T-helper 1 cell treated with Interleukin-12 subunit alpha and Interleukin-12 subunit beta and Interleukin-4 antibody, amounts not matched to agents 30 μg/mL and 1 μg/mL, for 36 hours (primary cell): ENCODE results near the gene GRID2.

Experiments
- H3K27ac Mint-ChIP-seq: one replicate; pipeline ENCODE4 v1.8.0; 2021; ENCODE audit warnings: mild to moderate bottlenecking, mixed read lengths
- H3K27me3 Mint-ChIP-seq: one replicate; pipeline ENCODE4 v1.8.0; 2021; ENCODE audit warnings: low read depth, mixed read lengths
- H3K36me3 Mint-ChIP-seq: one replicate; pipeline ENCODE4 v1.8.0; 2021; ENCODE audit warnings: low read depth, mixed read lengths
- H3K4me1 Mint-ChIP-seq: one replicate; pipeline ENCODE4 v1.8.0; 2021; ENCODE audit warnings: low read depth, mixed read lengths
- H3K4me3 Mint-ChIP-seq: one replicate; pipeline ENCODE4 v1.8.0; 2021; ENCODE audit warnings: mild to moderate bottlenecking, moderate library complexity, mixed read lengths
- H3K9me3 Mint-ChIP-seq: one replicate; pipeline ENCODE4 v1.8.0; 2021; ENCODE audit warnings: mixed read lengths

GRID2 gene

GRCh38 chr4:93772858-93773257 is 1469.1 kb downstream of the GRID2 start:
- Mint-ChIP-seq H3K4me3 (no peak overlapping the region), H3K4me1 (no peaks in the 10 kb centered on the region), H3K9me3 (no peaks in the 10 kb centered on the region), H3K27me3 (no peaks in the 10 kb centered on the region), H3K36me3 (no peaks in the 10 kb centered on the region), H3K27ac (no peak overlapping the region)

- H3K27me3 Mint-ChIP-seq, result no peaks in the 10 kb centered on the region
- H3K27ac Mint-ChIP-seq, result no peak overlapping the region
- H3K9me3 Mint-ChIP-seq, result no peaks in the 10 kb centered on the region
- H3K4me3 Mint-ChIP-seq, result no peak overlapping the region
- H3K4me1 Mint-ChIP-seq, result no peaks in the 10 kb centered on the region
- no peaks in the 10 kb centered on the region for H3K36me3 Mint-ChIP-seq
Observed at GRCh38 chr4:93775551-93775950, 1471.8 kb downstream of the GRID2 start.

- H3K4me1 Mint-ChIP-seq, result no peaks in the 10 kb centered on the region
- H3K27me3 Mint-ChIP-seq, result no peaks in the 10 kb centered on the region
- H3K9me3 Mint-ChIP-seq, result no peaks in the 10 kb centered on the region
- no peak overlapping the region for H3K4me3 Mint-ChIP-seq
- no peaks in the 10 kb centered on the region for H3K36me3 Mint-ChIP-seq
- H3K27ac Mint-ChIP-seq, result no peak overlapping the region
Observed at GRCh38 chr4:93776386-93777080, 1472.8 kb downstream of the GRID2 start.

GRCh38 chr4:93777081-93777460 is 1473.3 kb downstream of the GRID2 start:
- Mint-ChIP-seq H3K27ac (no peak overlapping the region), H3K9me3 (no peaks in the 10 kb centered on the region), H3K4me3 (no peak overlapping the region), H3K4me1 (no peaks in the 10 kb centered on the region), H3K36me3 (no peaks in the 10 kb centered on the region), H3K27me3 (no peaks in the 10 kb centered on the region)

GRCh38 chr4:93779228-93779627 is 1475.5 kb downstream of the GRID2 start:
- Mint-ChIP-seq H3K27me3 (no peaks in the 10 kb centered on the region), H3K9me3 (no peaks in the 10 kb centered on the region), H3K4me1 (no peaks in the 10 kb centered on the region), H3K36me3 (no peaks in the 10 kb centered on the region), H3K27ac (no peak overlapping the region), H3K4me3 (no peak overlapping the region)

- Mint-ChIP-seq H3K36me3 (no peaks in the 10 kb centered on the region), H3K4me1 (no peaks in the 10 kb centered on the region), H3K27me3 (no peaks in the 10 kb centered on the region), H3K4me3 (no peak overlapping the region), H3K27ac (no peak overlapping the region), H3K9me3 (no peaks in the 10 kb centered on the region)
Observed at GRCh38 chr4:93780080-93780479, 1476.3 kb downstream of the GRID2 start.

GRCh38 chr4:93781198-93781597 is 1477.4 kb downstream of the GRID2 start:
- Mint-ChIP-seq H3K4me3 (no peak overlapping the region), H3K27me3 (no peaks in the 10 kb centered on the region), H3K4me1 (no peaks in the 10 kb centered on the region), H3K9me3 (no peaks in the 10 kb centered on the region), H3K27ac (no peak overlapping the region), H3K36me3 (no peaks in the 10 kb centered on the region)

- no peaks in the 10 kb centered on the region for H3K27me3 Mint-ChIP-seq
- no peaks in the 10 kb centered on the region for H3K9me3 Mint-ChIP-seq
- no peaks in the 10 kb centered on the region for H3K36me3 Mint-ChIP-seq
- H3K27ac Mint-ChIP-seq, result no peak overlapping the region
- H3K4me1 Mint-ChIP-seq, result no peaks in the 10 kb centered on the region
- H3K4me3 Mint-ChIP-seq, result no peak overlapping the region
Observed at GRCh38 chr4:93786149-93786548, 1482.4 kb downstream of the GRID2 start.

GRCh38 chr4:93788712-93789111 is 1484.9 kb downstream of the GRID2 start:
- Mint-ChIP-seq H3K36me3 (no peaks in the 10 kb centered on the region), H3K4me1 (no peaks in the 10 kb centered on the region), H3K27ac (no peak overlapping the region), H3K4me3 (no peak overlapping the region), H3K27me3 (no peaks in the 10 kb centered on the region), H3K9me3 (no peaks in the 10 kb centered on the region)

- no peaks in the 10 kb centered on the region for H3K27me3 Mint-ChIP-seq
- no peaks in the 10 kb centered on the region for H3K9me3 Mint-ChIP-seq
- H3K4me3 Mint-ChIP-seq, result no peak overlapping the region
- no peak overlapping the region for H3K27ac Mint-ChIP-seq
- H3K4me1 Mint-ChIP-seq, result no peaks in the 10 kb centered on the region
- H3K36me3 Mint-ChIP-seq, result no peaks in the 10 kb centered on the region
Observed at GRCh38 chr4:93791570-93792195, 1487.9 kb downstream of the GRID2 start.

- H3K27me3 Mint-ChIP-seq, result no peaks in the 10 kb centered on the region
- no peaks in the 10 kb centered on the region for H3K9me3 Mint-ChIP-seq
- no peaks in the 10 kb centered on the region for H3K36me3 Mint-ChIP-seq
- H3K27ac Mint-ChIP-seq, result no peak overlapping the region
- no peaks in the 10 kb centered on the region for H3K4me1 Mint-ChIP-seq
- no peak overlapping the region for H3K4me3 Mint-ChIP-seq
Observed at GRCh38 chr4:93802045-93802444, 1498.3 kb downstream of the GRID2 start.

- Mint-ChIP-seq H3K27ac (no peak overlapping the region), H3K27me3 (no peaks in the 10 kb centered on the region), H3K4me1 (no peaks in the 10 kb centered on the region), H3K9me3 (no peaks in the 10 kb centered on the region), H3K4me3 (no peak overlapping the region), H3K36me3 (no peaks in the 10 kb centered on the region)
Observed at GRCh38 chr4:93809773-93810172, 1506.0 kb downstream of the GRID2 start.

GRCh38 chr4:93810340-93810992 is 1506.7 kb downstream of the GRID2 start:
- Mint-ChIP-seq H3K4me3 (no peak overlapping the region), H3K36me3 (no peaks in the 10 kb centered on the region), H3K4me1 (no peaks in the 10 kb centered on the region), H3K27ac (no peak overlapping the region), H3K27me3 (no peaks in the 10 kb centered on the region), H3K9me3 (no peaks in the 10 kb centered on the region)

GRCh38 chr4:93813092-93813491 is 1509.3 kb downstream of the GRID2 start:
- Mint-ChIP-seq H3K9me3 (no peaks in the 10 kb centered on the region), H3K36me3 (no peaks in the 10 kb centered on the region), H3K27me3 (no peaks in the 10 kb centered on the region), H3K27ac (no peak overlapping the region), H3K4me3 (no peak overlapping the region), H3K4me1 (no peaks in the 10 kb centered on the region)

GRCh38 chr4:93814141-93814540 is 1510.4 kb downstream of the GRID2 start:
- H3K27ac Mint-ChIP-seq, result no peak overlapping the region
- no peaks in the 10 kb centered on the region for H3K4me1 Mint-ChIP-seq
- no peaks in the 10 kb centered on the region for H3K9me3 Mint-ChIP-seq
- H3K4me3 Mint-ChIP-seq, result no peak overlapping the region
- H3K27me3 Mint-ChIP-seq, result no peaks in the 10 kb centered on the region
- H3K36me3 Mint-ChIP-seq, result no peaks in the 10 kb centered on the region
